SK-N-SH treated with all-trans-retinoic acid at 6 μM for 48 hours (cell line): ENCODE results near the gene CEP68.

Source experiments
- ATAC-seq: fragments of 200-7000 bp; cut with Tn5 transposase; 3 replicates; pipeline ENCODE4 v1.9.1; 2020; ENCODE audit warnings: mild to moderate bottlenecking, moderate library complexity
- ARNTL ChIP-seq: fragments of 450-650 bp; formaldehyde crosslinking; IDR thresholded peaks from 2 replicates; pipeline ENCODE4 v1.5.0; 2020; ENCODE audit warnings: low read depth, mild to moderate bottlenecking, moderate library complexity, borderline replicate concordance
- BACH2 ChIP-seq: fragments of 250-450 bp; sonication (Bioruptor Pico); IDR thresholded peaks from 2 replicates; pipeline ENCODE4 v1.9.0; 2021; ENCODE audit warnings: mild to moderate bottlenecking, borderline replicate concordance
- CSDC2 ChIP-seq: fragments of 250-450 bp; sonication (Bioruptor Pico); IDR thresholded peaks from 2 replicates; pipeline ENCODE4 v1.5.0; 2020; ENCODE audit warnings: mild to moderate bottlenecking, moderate library complexity
- ESRRG ChIP-seq: fragments of 250-450 bp; sonication (Bioruptor Pico); IDR thresholded peaks from 2 replicates; pipeline ENCODE4 v1.6.1; 2021; ENCODE audit warnings: mild to moderate bottlenecking
- GLIS3 ChIP-seq: fragments of 250-450 bp; sonication (Bioruptor Pico); IDR thresholded peaks from 2 replicates; pipeline ENCODE4 v1.5.0; 2020; ENCODE audit warnings: mild to moderate bottlenecking, moderate library complexity
- ISL1 ChIP-seq: fragments of 250-450 bp; sonication (Bioruptor Pico); IDR thresholded peaks from 2 replicates; pipeline ENCODE4 v2.1.2; 2022; ENCODE audit warnings: mild to moderate bottlenecking, moderate library complexity
- OSR1 ChIP-seq: fragments of 250-450 bp; sonication (Bioruptor Pico); IDR thresholded peaks from 2 replicates; pipeline ENCODE4 v1.8.0; 2022; ENCODE audit warnings: moderate library complexity, mild to moderate bottlenecking, inconsistent platforms
- PPARA ChIP-seq: fragments of 250-450 bp; sonication (Bioruptor Pico); IDR thresholded peaks from 2 replicates; pipeline ENCODE4 v1.5.0; 2020; ENCODE audit warnings: mild to moderate bottlenecking, borderline replicate concordance
- RARB ChIP-seq: fragments of 250-450 bp; sonication (Bioruptor Pico); IDR thresholded peaks from 2 replicates; pipeline ENCODE4 v1.8.0; 2021; ENCODE audit warnings: mild to moderate bottlenecking, moderate library complexity
- SNAI2 ChIP-seq: fragments of 250-450 bp; sonication (Bioruptor Pico); IDR thresholded peaks from 2 replicates; pipeline ENCODE4 v1.5.0; 2020; ENCODE audit warnings: mild to moderate bottlenecking, moderate library complexity
- TCF4 ChIP-seq: fragments of 250-450 bp; sonication (Bioruptor Pico); IDR thresholded peaks from 2 replicates; pipeline ENCODE4 v1.8.0; 2021; ENCODE audit warnings: mild to moderate bottlenecking, moderate library complexity, borderline replicate concordance
- TOX ChIP-seq: fragments of 250-450 bp; sonication (Bioruptor Pico); IDR thresholded peaks from 2 replicates; pipeline ENCODE4 v1.8.0; 2021; ENCODE audit warnings: mild to moderate bottlenecking, moderate library complexity, borderline replicate concordance
- ZC3H10 ChIP-seq: fragments of 250-450 bp; sonication (Bioruptor Pico); IDR thresholded peaks from 2 replicates; pipeline ENCODE4 v1.5.1; 2021; ENCODE audit warnings: mild to moderate bottlenecking, moderate library complexity
- ZFP3 ChIP-seq: fragments of 250-450 bp; sonication (Bioruptor Pico); IDR thresholded peaks from 2 replicates; pipeline ENCODE4 v1.5.0; 2020; ENCODE audit warnings: mild to moderate bottlenecking, moderate library complexity
- ZFP30 ChIP-seq: fragments of 450-650 bp; formaldehyde crosslinking; IDR thresholded peaks from 2 replicates; pipeline ENCODE4 v1.5.0; 2022; ENCODE audit warnings: mild to moderate bottlenecking, moderate library complexity
- ZNF565 ChIP-seq: fragments of 450-650 bp; formaldehyde crosslinking; conservative IDR thresholded peaks from 2 replicates; pipeline ENCODE4 v1.5.0; 2020; ENCODE audit warnings: low read depth, mild to moderate bottlenecking, moderate library complexity
- ZNF70 ChIP-seq: fragments of 450-650 bp; formaldehyde crosslinking; IDR thresholded peaks from 2 replicates; pipeline ENCODE4 v1.5.0; 2020; ENCODE audit warnings: mild to moderate bottlenecking, moderate library complexity
- TF ChIP-seq, protein P1 (sequence below): fragments of 250-450 bp; sonication (Bioruptor Pico); IDR thresholded peaks from 2 replicates; pipeline ENCODE4 v1.8.0; 2021; ENCODE audit warnings: low read depth, mild to moderate bottlenecking, moderate library complexity, borderline replicate concordance
- TF ChIP-seq, protein P2 (sequence below): fragments of 250-450 bp; sonication (Bioruptor Pico); IDR thresholded peaks from 2 replicates; pipeline ENCODE4 v1.5.1; 2020; ENCODE audit warnings: low read depth, mild to moderate bottlenecking, moderate library complexity
- TF ChIP-seq, protein P3 (sequence below): fragments of 250-450 bp; sonication (Bioruptor Pico); IDR thresholded peaks from 2 replicates; pipeline ENCODE4 v1.5.1; 2021; ENCODE audit warnings: mild to moderate bottlenecking, moderate library complexity
- TF ChIP-seq, protein P4 (sequence below): fragments of 250-450 bp; sonication (Bioruptor Pico); IDR thresholded peaks from 2 replicates; pipeline ENCODE4 v1.5.0; 2020; ENCODE audit warnings: mild to moderate bottlenecking, moderate library complexity
- TF ChIP-seq, protein P5 (sequence below): fragments of 250-450 bp; sonication (Bioruptor Pico); IDR thresholded peaks from 2 replicates; pipeline ENCODE4 v1.8.0; 2020; ENCODE audit warnings: mild to moderate bottlenecking, moderate library complexity, borderline replicate concordance

The CEP68 gene

DNA sequence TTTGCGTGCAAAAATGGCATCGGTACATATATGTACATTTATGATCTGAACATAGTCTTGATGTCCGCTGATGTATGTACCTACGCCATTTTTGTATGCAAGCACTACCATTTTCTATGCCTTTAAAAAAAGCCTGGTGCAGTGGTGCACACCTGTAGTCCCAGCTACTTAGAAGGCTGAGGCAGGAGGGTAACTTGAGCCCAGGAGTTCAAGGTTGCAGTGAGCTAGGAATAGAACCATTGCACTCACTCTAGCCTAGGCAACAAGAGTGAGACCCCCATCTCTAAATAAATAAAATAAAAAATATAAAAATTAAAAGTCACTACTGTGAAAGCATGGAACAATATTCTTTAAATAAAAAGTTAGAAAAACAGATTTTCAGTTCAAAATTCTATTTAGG is 57.0 kb downstream of the CEP68 start:
- no peak for TF ChIP-seq ARNTL (CRISPR knock-in tag)
- TF ChIP-seq ISL1 (CRISPR knock-in tag) = no peak
- TF ChIP-seq, protein P1, sequence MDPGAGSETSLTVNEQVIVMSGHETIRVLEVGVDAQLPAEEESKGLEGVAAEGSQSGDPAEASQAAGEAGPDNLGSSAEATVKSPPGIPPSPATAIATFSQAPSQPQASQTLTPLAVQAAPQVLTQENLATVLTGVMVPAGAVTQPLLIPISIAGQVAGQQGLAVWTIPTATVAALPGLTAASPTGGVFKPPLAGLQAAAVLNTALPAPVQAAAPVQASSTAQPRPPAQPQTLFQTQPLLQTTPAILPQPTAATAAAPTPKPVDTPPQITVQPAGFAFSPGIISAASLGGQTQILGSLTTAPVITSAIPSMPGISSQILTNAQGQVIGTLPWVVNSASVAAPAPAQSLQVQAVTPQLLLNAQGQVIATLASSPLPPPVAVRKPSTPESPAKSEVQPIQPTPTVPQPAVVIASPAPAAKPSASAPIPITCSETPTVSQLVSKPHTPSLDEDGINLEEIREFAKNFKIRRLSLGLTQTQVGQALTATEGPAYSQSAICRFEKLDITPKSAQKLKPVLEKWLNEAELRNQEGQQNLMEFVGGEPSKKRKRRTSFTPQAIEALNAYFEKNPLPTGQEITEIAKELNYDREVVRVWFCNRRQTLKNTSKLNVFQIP (CRISPR knock-in tag) = no peak
- TF ChIP-seq ZFP30 = no peak
- no peak for TF ChIP-seq TCF4 (CRISPR knock-in tag)
- TF ChIP-seq ZC3H10 = no peak
- ATAC-seq = no peak

DNA sequence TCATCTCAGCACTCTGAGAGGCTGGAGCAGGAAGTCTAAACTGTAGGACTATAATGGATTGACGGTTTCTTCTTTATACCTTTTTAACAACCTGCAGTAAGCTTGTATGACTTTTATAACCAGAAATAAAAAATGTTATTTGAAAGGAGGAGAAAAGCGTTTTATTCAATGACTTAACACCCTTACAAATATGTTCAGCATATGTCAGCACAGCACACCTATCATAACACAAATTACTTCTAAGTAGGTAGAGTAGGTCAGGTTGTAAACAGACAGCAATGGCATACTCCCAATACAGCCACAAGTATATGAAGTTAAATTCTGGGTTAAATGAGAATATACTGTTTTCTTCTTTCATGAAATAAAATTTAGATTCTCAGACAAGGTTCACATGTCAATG is 57.6 kb downstream of the CEP68 start:
- no peak for TF ChIP-seq CSDC2 (CRISPR knock-in tag)
- TF ChIP-seq, protein P2, sequence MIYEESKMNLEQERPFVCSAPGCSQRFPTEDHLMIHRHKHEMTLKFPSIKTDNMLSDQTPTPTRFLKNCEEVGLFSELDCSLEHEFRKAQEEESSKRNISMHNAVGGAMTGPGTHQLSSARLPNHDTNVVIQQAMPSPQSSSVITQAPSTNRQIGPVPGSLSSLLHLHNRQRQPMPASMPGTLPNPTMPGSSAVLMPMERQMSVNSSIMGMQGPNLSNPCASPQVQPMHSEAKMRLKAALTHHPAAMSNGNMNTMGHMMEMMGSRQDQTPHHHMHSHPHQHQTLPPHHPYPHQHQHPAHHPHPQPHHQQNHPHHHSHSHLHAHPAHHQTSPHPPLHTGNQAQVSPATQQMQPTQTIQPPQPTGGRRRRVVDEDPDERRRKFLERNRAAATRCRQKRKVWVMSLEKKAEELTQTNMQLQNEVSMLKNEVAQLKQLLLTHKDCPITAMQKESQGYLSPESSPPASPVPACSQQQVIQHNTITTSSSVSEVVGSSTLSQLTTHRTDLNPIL (CRISPR knock-in tag) = no peak
- ATAC-seq = no peak

DNA sequence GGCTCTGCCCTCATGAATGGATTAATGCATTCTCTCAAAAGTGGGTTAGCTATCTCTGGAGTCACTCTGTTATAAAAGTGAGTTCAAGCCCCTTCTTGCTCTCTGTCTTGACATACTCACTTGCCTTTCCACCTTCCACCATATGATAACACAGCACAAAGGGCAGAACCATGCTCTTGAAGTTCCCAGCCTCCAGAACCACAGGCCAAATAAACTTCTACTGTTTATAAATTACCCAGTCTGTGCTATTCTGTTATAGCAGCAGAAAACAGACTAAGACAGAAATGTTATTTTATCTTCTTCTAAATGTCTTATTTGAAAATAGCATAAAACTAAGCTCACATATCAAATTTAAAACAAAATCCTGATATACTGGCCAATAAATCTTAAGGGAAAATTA is 58.7 kb downstream of the CEP68 start:
- ATAC-seq = no peak
- TF ChIP-seq, protein P3, sequence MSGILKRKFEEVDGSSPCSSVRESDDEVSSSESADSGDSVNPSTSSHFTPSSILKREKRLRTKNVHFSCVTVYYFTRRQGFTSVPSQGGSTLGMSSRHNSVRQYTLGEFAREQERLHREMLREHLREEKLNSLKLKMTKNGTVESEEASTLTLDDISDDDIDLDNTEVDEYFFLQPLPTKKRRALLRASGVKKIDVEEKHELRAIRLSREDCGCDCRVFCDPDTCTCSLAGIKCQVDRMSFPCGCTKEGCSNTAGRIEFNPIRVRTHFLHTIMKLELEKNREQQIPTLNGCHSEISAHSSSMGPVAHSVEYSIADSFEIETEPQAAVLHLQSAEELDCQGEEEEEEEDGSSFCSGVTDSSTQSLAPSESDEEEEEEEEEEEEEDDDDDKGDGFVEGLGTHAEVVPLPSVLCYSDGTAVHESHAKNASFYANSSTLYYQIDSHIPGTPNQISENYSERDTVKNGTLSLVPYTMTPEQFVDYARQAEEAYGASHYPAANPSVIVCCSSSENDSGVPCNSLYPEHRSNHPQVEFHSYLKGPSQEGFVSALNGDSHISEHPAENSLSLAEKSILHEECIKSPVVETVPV (CRISPR knock-in tag) = no peak
- TF ChIP-seq, protein P4, sequence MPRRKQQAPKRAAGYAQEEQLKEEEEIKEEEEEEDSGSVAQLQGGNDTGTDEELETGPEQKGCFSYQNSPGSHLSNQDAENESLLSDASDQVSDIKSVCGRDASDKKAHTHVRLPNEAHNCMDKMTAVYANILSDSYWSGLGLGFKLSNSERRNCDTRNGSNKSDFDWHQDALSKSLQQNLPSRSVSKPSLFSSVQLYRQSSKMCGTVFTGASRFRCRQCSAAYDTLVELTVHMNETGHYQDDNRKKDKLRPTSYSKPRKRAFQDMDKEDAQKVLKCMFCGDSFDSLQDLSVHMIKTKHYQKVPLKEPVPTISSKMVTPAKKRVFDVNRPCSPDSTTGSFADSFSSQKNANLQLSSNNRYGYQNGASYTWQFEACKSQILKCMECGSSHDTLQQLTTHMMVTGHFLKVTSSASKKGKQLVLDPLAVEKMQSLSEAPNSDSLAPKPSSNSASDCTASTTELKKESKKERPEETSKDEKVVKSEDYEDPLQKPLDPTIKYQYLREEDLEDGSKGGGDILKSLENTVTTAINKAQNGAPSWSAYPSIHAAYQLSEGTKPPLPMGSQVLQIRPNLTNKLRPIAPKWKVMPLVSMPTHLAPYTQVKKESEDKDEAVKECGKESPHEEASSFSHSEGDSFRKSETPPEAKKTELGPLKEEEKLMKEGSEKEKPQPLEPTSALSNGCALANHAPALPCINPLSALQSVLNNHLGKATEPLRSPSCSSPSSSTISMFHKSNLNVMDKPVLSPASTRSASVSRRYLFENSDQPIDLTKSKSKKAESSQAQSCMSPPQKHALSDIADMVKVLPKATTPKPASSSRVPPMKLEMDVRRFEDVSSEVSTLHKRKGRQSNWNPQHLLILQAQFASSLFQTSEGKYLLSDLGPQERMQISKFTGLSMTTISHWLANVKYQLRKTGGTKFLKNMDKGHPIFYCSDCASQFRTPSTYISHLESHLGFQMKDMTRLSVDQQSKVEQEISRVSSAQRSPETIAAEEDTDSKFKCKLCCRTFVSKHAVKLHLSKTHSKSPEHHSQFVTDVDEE (CRISPR knock-in tag) = no peak
- TF ChIP-seq ZC3H10 (no peak), RARB (CRISPR knock-in tag) (no peak), ISL1 (CRISPR knock-in tag) (no peak), TOX (CRISPR knock-in tag) (no peak), PPARA (no peak), ZNF565 (no peak), GLIS3 (CRISPR knock-in tag) (no peak), CSDC2 (CRISPR knock-in tag) (no peak), ZFP3 (CRISPR knock-in tag) (no peak), ESRRG (CRISPR knock-in tag) (no peak), BACH2 (CRISPR knock-in tag) (no peak), ZNF70 (CRISPR knock-in tag) (no peak), OSR1 (no peak), TCF4 (CRISPR knock-in tag) (no peak), SNAI2 (CRISPR knock-in tag) (no peak)
- TF ChIP-seq, protein P5, sequence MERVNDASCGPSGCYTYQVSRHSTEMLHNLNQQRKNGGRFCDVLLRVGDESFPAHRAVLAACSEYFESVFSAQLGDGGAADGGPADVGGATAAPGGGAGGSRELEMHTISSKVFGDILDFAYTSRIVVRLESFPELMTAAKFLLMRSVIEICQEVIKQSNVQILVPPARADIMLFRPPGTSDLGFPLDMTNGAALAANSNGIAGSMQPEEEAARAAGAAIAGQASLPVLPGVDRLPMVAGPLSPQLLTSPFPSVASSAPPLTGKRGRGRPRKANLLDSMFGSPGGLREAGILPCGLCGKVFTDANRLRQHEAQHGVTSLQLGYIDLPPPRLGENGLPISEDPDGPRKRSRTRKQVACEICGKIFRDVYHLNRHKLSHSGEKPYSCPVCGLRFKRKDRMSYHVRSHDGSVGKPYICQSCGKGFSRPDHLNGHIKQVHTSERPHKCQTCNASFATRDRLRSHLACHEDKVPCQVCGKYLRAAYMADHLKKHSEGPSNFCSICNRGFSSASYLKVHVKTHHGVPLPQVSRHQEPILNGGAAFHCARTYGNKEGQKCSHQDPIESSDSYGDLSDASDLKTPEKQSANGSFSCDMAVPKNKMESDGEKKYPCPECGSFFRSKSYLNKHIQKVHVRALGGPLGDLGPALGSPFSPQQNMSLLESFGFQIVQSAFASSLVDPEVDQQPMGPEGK (CRISPR knock-in tag) = no peak
- TF ChIP-seq, protein P1 (CRISPR knock-in tag) = no peak
